ENCODE results near the gene MCC.

The MCC gene

GRCh38 chr5:113274836-113275414 lies 213.3 kb downstream of the MCC start:
- H3K27me3 ChIP-seq (ENCODE audit: insufficient read depth, low read length, poor library complexity): no peaks in the 10 kb centered on the region
- H3K4me1 ChIP-seq (ENCODE audit: control insufficient read depth, low read depth, low read length): peaks cover 32% of the 10 kb centered on the region
- no peak overlapping the region for H3K4me2 ChIP-seq (ENCODE audit: low read length)
- no peak overlapping the region for H3K56ac ChIP-seq (ENCODE audit: low read length)
- H2BK15ac ChIP-seq (replicated peaks; ENCODE audit: low read depth): peak overlapping the region; percentile 8
- H3K27ac ChIP-seq (ENCODE audit: low read depth, low read length): no peak overlapping the region
- H3K36me3 ChIP-seq (ENCODE audit: control insufficient read depth, insufficient read depth, low read length): no peaks in the 10 kb centered on the region
- H3K79me2 ChIP-seq (ENCODE audit: control insufficient read depth, insufficient read depth, low read length): peaks cover 50% of the 10 kb centered on the region
- H2BK120ac ChIP-seq (ENCODE audit: low read depth, low read length): no peak overlapping the region
- H2BK5ac ChIP-seq (ENCODE audit: low read length): no peak overlapping the region
- H2AK5ac ChIP-seq (ENCODE audit: low read length): no peak overlapping the region
- no peak overlapping the region for H4K8ac ChIP-seq (ENCODE audit: low read depth, low read length)
- peaks cover 12% of the 10 kb centered on the region for H3K79me1 ChIP-seq (ENCODE audit: low read length)
- no peak overlapping the region for H4K5ac ChIP-seq (ENCODE audit: low read length)
- H3K4ac ChIP-seq (ENCODE audit: low read depth, low read length): no peak overlapping the region
- no peak overlapping the region for H3K9ac ChIP-seq (ENCODE audit: low read length)
- no CpG with 5 or more reads among the region's 3 CpGs for WGBS (ENCODE audit: extremely low coverage, insufficient coverage, low lambda C conversion rate)
- no peak overlapping the region for H3K4me3 ChIP-seq (ENCODE audit: low read length)
- peak overlapping the region; percentile 8 for H3K18ac ChIP-seq (ENCODE audit: low read length)
- H3K23ac ChIP-seq (ENCODE audit: low read length): no peak overlapping the region
- DNase-seq: peak; percentile 80

GRCh38 chr5:113273948-113274347 lies 214.3 kb downstream of the MCC start:
- Histone ChIP-seq H4K5ac (ENCODE audit: low read length) (no peak overlapping the region), H3K4ac (ENCODE audit: low read depth, low read length) (peak overlapping the region; percentile 41), H3K79me1 (ENCODE audit: low read length) (peaks cover 11% of the 10 kb centered on the region), H3K18ac (ENCODE audit: low read length) (peak overlapping the region; percentile 94), H3K4me3 (ENCODE audit: low read length) (no peak overlapping the region), H3K23ac (ENCODE audit: low read length) (no peak overlapping the region), H3K36me3 (ENCODE audit: control insufficient read depth, insufficient read depth, low read length) (no peaks in the 10 kb centered on the region), H2BK15ac (replicated peaks; ENCODE audit: low read depth) (peak overlapping the region; percentile 93), H3K56ac (ENCODE audit: low read length) (no peak overlapping the region), H2BK5ac (ENCODE audit: low read length) (no peak overlapping the region), H3K27me3 (ENCODE audit: insufficient read depth, low read length, poor library complexity) (no peaks in the 10 kb centered on the region), H2BK120ac (ENCODE audit: low read depth, low read length) (peak overlapping the region; percentile 52), H3K9ac (ENCODE audit: low read length) (no peak overlapping the region), H3K4me2 (ENCODE audit: low read length) (no peak overlapping the region), H3K4me1 (ENCODE audit: control insufficient read depth, low read depth, low read length) (peaks cover 32% of the 10 kb centered on the region), H3K27ac (ENCODE audit: low read depth, low read length) (no peak overlapping the region), H4K8ac (ENCODE audit: low read depth, low read length) (no peak overlapping the region), H2AK5ac (ENCODE audit: low read length) (peak overlapping the region; percentile 13), H3K79me2 (ENCODE audit: control insufficient read depth, insufficient read depth, low read length) (peaks cover 46% of the 10 kb centered on the region)
- WGBS (ENCODE audit: extremely low coverage, insufficient coverage, low lambda C conversion rate): no CpG with 5 or more reads among the region's 3 CpGs
- no peak for DNase-seq

GRCh38 chr5:113271745-113272454 lies 216.4 kb downstream of the MCC start:
- Histone ChIP-seq H2BK5ac (ENCODE audit: low read length) (no peak overlapping the region), H3K36me3 (ENCODE audit: control insufficient read depth, insufficient read depth, low read length) (no peaks in the 10 kb centered on the region), H2AK5ac (ENCODE audit: low read length) (peak overlapping the region; percentile 9), H2BK120ac (ENCODE audit: low read depth, low read length) (no peak overlapping the region), H3K23ac (ENCODE audit: low read length) (no peak overlapping the region), H2BK15ac (replicated peaks; ENCODE audit: low read depth) (peak overlapping the region; percentile 94), H3K4me2 (ENCODE audit: low read length) (no peak overlapping the region), H4K8ac (ENCODE audit: low read depth, low read length) (no peak overlapping the region), H4K5ac (ENCODE audit: low read length) (no peak overlapping the region), H3K4me3 (ENCODE audit: low read length) (no peak overlapping the region), H3K27me3 (ENCODE audit: insufficient read depth, low read length, poor library complexity) (no peaks in the 10 kb centered on the region), H3K9ac (ENCODE audit: low read length) (no peak overlapping the region), H3K27ac (ENCODE audit: low read depth, low read length) (no peak overlapping the region), H3K4me1 (ENCODE audit: control insufficient read depth, low read depth, low read length) (peaks cover 42% of the 10 kb centered on the region), H3K18ac (ENCODE audit: low read length) (peak overlapping the region; percentile 47), H3K56ac (ENCODE audit: low read length) (no peak overlapping the region), H3K79me2 (ENCODE audit: control insufficient read depth, insufficient read depth, low read length) (peaks cover 46% of the 10 kb centered on the region), H3K79me1 (ENCODE audit: low read length) (peaks cover 3% of the 10 kb centered on the region), H3K4ac (ENCODE audit: low read depth, low read length) (peak overlapping the region; percentile 94)
- no peak for DNase-seq
- WGBS (ENCODE audit: extremely low coverage, insufficient coverage, low lambda C conversion rate): no CpG with 5 or more reads among the region's 1 CpG

GRCh38 chr5:113271015-113271414 lies 217.2 kb downstream of the MCC start:
- no peak overlapping the region for H3K56ac ChIP-seq (ENCODE audit: low read length)
- H2BK15ac ChIP-seq (replicated peaks; ENCODE audit: low read depth): peak overlapping the region; percentile 94
- H2BK120ac ChIP-seq (ENCODE audit: low read depth, low read length): no peak overlapping the region
- H3K36me3 ChIP-seq (ENCODE audit: control insufficient read depth, insufficient read depth, low read length): no peaks in the 10 kb centered on the region
- H3K18ac ChIP-seq (ENCODE audit: low read length): peak overlapping the region; percentile 43
- no CpG with 5 or more reads among the region's 2 CpGs for WGBS (ENCODE audit: extremely low coverage, insufficient coverage, low lambda C conversion rate)
- H3K9ac ChIP-seq (ENCODE audit: low read length): no peak overlapping the region
- H3K79me2 ChIP-seq (ENCODE audit: control insufficient read depth, insufficient read depth, low read length): peaks cover 47% of the 10 kb centered on the region
- no peak overlapping the region for H3K23ac ChIP-seq (ENCODE audit: low read length)
- DNase-seq: no peak
- peaks cover 3% of the 10 kb centered on the region for H3K79me1 ChIP-seq (ENCODE audit: low read length)
- no peak overlapping the region for H4K5ac ChIP-seq (ENCODE audit: low read length)
- H3K4ac ChIP-seq (ENCODE audit: low read depth, low read length): no peak overlapping the region
- H3K4me3 ChIP-seq (ENCODE audit: low read length): no peak overlapping the region
- H2AK5ac ChIP-seq (ENCODE audit: low read length): peak overlapping the region; percentile 15
- peak overlapping the region; percentile 28 for H2BK5ac ChIP-seq (ENCODE audit: low read length)
- H3K4me1 ChIP-seq (ENCODE audit: control insufficient read depth, low read depth, low read length): peaks cover 44% of the 10 kb centered on the region
- H3K27me3 ChIP-seq (ENCODE audit: insufficient read depth, low read length, poor library complexity): no peaks in the 10 kb centered on the region
- H3K27ac ChIP-seq (ENCODE audit: low read depth, low read length): peak overlapping the region; percentile 10
- H4K8ac ChIP-seq (ENCODE audit: low read depth, low read length): no peak overlapping the region
- no peak overlapping the region for H3K4me2 ChIP-seq (ENCODE audit: low read length)

- Histone ChIP-seq H3K4me1 (ENCODE audit: control insufficient read depth, low read depth, low read length) (peaks cover 50% of the 10 kb centered on the region), H3K36me3 (ENCODE audit: control insufficient read depth, insufficient read depth, low read length) (no peaks in the 10 kb centered on the region), H3K9ac (ENCODE audit: low read length) (peak overlapping the region; percentile 39), H4K5ac (ENCODE audit: low read length) (peak overlapping the region; percentile 40), H3K27me3 (ENCODE audit: insufficient read depth, low read length, poor library complexity) (no peaks in the 10 kb centered on the region), H3K4me2 (ENCODE audit: low read length) (no peak overlapping the region), H3K4me3 (ENCODE audit: low read length) (no peak overlapping the region), H3K18ac (ENCODE audit: low read length) (peak overlapping the region; percentile 90), H4K8ac (ENCODE audit: low read depth, low read length) (no peak overlapping the region), H3K23ac (ENCODE audit: low read length) (peak overlapping the region; percentile 54), H2BK5ac (ENCODE audit: low read length) (peak overlapping the region; percentile 97), H2BK120ac (ENCODE audit: low read depth, low read length) (peak overlapping the region; percentile 96), H2BK15ac (replicated peaks; ENCODE audit: low read depth) (no peak overlapping the region), H3K79me1 (ENCODE audit: low read length) (peaks cover 7% of the 10 kb centered on the region), H2AK5ac (ENCODE audit: low read length) (no peak overlapping the region), H3K4ac (ENCODE audit: low read depth, low read length) (no peak overlapping the region), H3K27ac (ENCODE audit: low read depth, low read length) (peak overlapping the region; percentile 73), H3K56ac (ENCODE audit: low read length) (peak overlapping the region; percentile 89), H3K79me2 (ENCODE audit: control insufficient read depth, insufficient read depth, low read length) (peaks cover 54% of the 10 kb centered on the region)
- WGBS (ENCODE audit: extremely low coverage, insufficient coverage, low lambda C conversion rate): no CpG with 5 or more reads among the region's 5 CpGs
- no peak for DNase-seq
Observed at GRCh38 chr5:113270086-113270485, 218.2 kb downstream of the MCC start.

Data from mesendoderm (in vitro differentiated cells).